ENCODE results near the gene UVSSA.
"Not testable (repeated sequence)": the region's sequence is repeated elsewhere in the genome, so short reads cannot be mapped to it uniquely, and the experiment has no call there.

Gene UVSSA

GRCh38 chr4:1427010-1427409 lies 80.0 kb downstream of the UVSSA start:
- no peaks in the 10 kb centered on the region for H3K36me3 ChIP-seq (replicated peaks; ENCODE audit: low read depth, low read length)
- H3K4me2 ChIP-seq (ENCODE audit: low read length) = no peak overlapping the region
- TF ChIP-seq, protein P1, sequence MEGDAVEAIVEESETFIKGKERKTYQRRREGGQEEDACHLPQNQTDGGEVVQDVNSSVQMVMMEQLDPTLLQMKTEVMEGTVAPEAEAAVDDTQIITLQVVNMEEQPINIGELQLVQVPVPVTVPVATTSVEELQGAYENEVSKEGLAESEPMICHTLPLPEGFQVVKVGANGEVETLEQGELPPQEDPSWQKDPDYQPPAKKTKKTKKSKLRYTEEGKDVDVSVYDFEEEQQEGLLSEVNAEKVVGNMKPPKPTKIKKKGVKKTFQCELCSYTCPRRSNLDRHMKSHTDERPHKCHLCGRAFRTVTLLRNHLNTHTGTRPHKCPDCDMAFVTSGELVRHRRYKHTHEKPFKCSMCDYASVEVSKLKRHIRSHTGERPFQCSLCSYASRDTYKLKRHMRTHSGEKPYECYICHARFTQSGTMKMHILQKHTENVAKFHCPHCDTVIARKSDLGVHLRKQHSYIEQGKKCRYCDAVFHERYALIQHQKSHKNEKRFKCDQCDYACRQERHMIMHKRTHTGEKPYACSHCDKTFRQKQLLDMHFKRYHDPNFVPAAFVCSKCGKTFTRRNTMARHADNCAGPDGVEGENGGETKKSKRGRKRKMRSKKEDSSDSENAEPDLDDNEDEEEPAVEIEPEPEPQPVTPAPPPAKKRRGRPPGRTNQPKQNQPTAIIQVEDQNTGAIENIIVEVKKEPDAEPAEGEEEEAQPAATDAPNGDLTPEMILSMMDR (IDR thresholded peaks at IDR 0.05; ENCODE audit: low read depth, low read length) = no peak
- TF ChIP-seq EZH2phosphoT487 (IDR thresholded peaks at IDR 0.05; ENCODE audit: low read depth) = no peak
- no peak overlapping the region for H3K4me3 ChIP-seq (ENCODE audit: low read length)
- no peak overlapping the region for H2AFZ ChIP-seq (ENCODE audit: low read depth, low read length)
- no peaks in the 10 kb centered on the region for H3K4me1 ChIP-seq (ENCODE audit: low read length)
- no peak overlapping the region for H3K27ac ChIP-seq (ENCODE audit: low read length)
- no peaks in the 10 kb centered on the region for H3K9me3 ChIP-seq (ENCODE audit: insufficient read depth, low read length)
- no peak overlapping the region for H3K9ac ChIP-seq (ENCODE audit: low read length)
- H3K27me3 ChIP-seq (ENCODE audit: low read depth, low read length) = peaks cover 9% of the 10 kb centered on the region; the same call in 1 of the 2 replicates
- no peaks in the 10 kb centered on the region for H4K20me1 ChIP-seq (ENCODE audit: insufficient read depth, low read length)
- no peaks in the 10 kb centered on the region for H3K79me2 ChIP-seq (ENCODE audit: low read length)

DNA sequence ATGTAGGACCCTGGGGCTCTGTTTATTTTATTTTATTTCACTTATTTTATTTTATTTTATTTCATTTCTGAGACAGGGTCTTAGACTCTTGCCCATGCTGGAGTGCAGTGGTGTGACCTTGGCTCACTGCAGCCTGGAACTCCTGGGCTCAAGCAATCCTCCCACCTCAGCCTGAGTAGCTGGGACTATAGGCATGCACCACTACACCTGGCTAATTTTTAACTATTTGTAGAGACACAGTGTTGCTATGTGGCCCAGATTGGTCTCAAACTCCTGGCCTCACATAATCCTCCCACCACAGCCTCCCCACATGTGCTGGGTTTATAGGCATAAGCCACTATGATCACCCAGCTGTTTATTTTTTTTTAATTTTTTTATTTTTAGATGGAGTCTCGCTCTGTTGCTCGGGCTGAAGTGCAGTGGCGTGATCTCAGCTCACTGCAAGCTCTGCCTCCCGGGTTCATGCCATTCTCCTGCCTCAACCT lies 96.7 kb downstream of the UVSSA start:
- not testable (repeated sequence) for H3K27me3 ChIP-seq (ENCODE audit: low read depth, low read length)

More for the DNA sequence above, 96.7 kb downstream of the UVSSA start:
- not testable (repeated sequence) for H3K9me3 ChIP-seq (ENCODE audit: insufficient read depth, low read length); H3K4me1 ChIP-seq (ENCODE audit: low read length); H3K4me2 ChIP-seq (ENCODE audit: low read length); H4K20me1 ChIP-seq (ENCODE audit: insufficient read depth, low read length); H3K36me3 ChIP-seq (replicated peaks; ENCODE audit: low read depth, low read length); H2AFZ ChIP-seq (ENCODE audit: low read depth, low read length); H3K27ac ChIP-seq (ENCODE audit: low read length); H3K4me3 ChIP-seq (ENCODE audit: low read length); H3K9ac ChIP-seq (ENCODE audit: low read length); H3K79me2 ChIP-seq (ENCODE audit: low read length)
